Erythroblast (primary cell): Measurements from ENCODE around the gene TIGD6.

Source experiments
- GATA1 ChIP-seq: IDR thresholded peaks from 2 replicates; pipeline ENCODE4 v1.6.1; 2011; ENCODE audit warnings: low read depth, mild to moderate bottlenecking, control low read depth, low read length, moderate library complexity
- POLR2A ChIP-seq: IDR thresholded peaks from 2 replicates; pipeline ENCODE4 v1.6.1; 2011; ENCODE audit warnings: mild to moderate bottlenecking, low read length

DNA sequence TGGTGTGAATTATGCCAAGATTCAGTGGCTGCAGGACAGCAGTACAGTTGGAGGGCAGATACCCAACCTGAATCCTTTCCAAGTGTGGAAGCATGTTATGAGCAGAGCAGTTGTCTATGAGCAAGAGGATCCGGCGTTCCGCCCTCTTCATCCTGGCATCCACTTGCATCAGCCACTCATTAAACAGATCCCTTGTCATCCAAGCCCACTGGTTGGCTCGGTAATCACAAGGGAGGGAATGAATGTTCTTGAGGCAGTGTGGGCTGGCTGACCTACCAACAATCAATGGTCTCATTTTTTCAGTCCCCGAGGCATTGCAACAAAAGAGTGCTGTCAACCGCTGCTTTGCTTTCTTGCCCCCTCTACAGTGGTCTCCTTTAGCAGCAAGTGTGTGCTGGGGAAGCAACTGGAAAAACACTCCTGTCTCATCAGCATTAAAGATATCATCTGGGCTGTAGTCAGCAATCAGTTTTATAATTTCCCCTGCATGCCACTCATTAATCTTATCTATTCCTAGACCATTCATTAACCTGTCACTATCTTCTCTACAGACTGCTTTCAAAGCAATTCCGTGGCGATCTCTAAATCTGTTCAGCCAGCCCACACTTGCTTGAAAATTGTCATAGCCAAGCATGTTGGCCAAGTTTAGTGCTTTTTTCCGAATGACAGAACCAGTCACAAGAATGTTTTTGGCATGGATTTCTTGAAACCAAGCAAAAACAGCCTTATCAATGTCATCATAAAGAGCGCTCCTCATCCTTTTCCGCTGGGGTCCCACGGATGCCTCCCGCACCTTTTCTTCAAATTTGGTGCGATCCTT lies 4.9 kb downstream of the TIGD6 start:
- no peak for TF ChIP-seq POLR2A
- TF ChIP-seq GATA1, result no peak
